DMS153 (cell line): Measurements from ENCODE around the gene FAAH.
A peak's percentile ranks its signal among the peaks of the same experiment; 100 is the strongest.

ENCODE experiments used
- DNase-seq: peaks from one replicate; lab custom pipeline; 2025; lab: John Stamatoyannopoulos, UW

The FAAH gene

DNA sequence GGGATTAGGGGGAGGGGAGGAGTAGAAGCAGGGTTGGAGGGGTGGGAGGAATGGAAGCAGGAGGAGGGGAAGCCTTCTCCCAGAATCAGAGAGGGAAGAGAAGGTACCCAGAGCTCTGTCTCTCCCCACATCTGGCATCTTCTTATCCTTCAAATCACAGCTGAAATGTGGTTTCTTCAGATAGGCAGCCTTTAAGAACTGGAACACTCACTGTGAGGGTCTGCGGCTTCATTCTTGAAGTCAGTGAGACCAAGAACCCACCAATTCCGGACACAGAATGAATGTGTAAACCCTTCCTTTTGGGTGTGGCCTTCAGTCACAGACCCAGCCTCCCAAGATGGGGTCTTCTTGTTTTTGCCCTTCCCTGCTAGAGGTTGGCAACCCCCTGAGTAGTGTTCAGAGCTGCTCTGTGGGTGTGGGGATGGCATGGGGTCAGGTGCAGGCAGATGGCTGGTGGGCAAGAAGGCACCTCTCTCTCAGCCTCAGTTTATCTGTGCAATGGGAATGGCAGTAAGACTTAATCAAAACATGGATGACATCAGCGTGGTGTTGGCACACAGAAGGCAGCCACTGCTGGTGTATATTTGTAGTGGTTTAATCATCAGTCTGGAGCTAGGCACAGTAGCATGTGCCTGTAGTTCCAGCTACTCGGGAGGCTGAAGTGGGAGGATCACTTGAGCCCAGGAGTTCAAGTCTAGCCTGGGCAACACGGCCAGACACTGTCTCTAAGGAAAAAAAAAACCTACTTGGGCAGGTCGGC lies 7.2 kb downstream of the FAAH start:
- DNase-seq = no peak

DNA sequence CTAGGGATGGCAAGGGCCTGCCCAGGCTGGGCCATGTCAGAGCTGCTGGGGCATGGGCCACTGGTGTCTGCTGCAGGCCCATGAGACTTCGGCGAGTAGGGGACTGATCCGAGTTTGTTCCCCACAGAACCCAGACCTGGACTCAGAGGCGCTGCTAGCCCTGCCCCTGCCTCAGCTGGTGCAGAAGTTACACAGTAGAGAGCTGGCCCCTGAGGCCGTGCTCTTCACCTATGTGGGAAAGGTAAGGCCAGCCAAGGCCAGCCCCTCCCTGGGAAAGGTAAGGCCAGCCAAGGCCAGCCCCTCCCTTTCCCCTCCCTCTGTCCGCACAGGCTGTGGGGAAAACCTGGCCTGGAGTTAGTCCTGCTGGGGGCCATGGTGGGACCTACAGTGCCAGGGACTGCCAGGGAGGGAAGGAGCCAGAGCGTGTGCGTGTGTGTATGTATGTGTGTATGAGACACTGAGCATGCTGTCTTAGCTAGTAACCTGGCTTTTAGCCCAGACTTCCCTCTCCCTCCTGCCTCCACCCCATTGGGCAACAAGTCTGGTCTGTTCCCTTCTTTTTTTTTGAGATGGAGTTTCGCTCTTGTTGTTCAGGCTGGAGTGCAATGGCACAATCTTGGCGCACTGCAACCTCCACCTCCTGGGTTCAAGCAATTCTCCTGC lies 8.0 kb downstream of the FAAH start:
- DNase-seq = peak; percentile 75

DNA sequence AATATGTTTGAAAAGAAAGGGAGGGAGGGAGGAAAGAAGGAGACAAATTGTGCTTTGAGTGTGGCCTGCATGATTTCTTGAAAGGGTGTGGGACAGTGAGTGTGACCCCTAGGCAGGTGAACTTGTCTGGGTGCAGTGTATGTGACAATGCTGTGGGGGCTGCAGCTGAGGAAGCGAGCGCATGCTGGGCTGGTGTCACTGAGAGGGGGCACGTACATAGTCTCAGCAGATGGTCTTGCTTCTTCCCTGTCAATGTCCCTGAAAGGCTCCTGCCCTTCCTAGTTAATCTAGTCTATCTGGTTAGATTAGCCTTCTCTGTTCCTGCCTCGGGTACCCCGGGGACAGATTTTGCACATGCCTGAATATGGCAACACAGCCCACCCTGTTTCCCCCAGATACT lies 9.8 kb downstream of the FAAH start:
- DNase-seq = no peak

DNA sequence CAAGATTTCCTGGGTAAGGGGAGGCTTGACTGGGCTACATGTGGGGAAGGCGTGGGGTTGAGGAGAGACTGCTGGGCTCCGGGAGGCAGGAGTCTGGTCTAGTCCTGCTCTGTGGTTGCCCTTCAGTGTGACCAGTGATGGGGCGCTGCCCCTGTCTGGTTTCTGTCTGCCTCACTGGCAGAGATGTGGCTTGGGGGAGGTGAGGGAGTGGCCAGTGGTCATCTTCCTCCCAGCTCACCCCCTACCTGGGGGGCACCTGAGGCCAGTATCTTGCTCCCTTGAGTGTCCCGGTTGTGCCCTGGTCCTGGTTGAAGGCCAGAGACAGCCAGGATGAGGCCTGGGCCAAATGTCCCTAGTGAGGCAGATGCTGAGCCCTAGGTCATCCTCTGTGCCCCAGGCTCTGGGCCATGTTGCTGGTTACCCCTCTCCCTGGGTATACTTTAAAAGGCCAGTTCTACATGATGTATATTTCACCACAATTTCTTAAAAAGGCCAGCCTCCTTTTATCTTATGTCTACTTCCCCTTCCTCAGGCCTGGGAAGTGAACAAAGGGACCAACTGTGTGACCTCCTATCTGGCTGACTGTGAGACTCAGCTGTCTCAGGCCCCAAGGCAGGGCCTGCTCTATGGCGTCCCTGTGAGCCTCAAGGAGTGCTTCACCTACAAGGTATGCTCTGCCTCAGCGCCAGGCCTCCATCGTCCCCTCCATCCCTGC lies 10.5 kb downstream of the FAAH start:
- DNase-seq = no peak

DNA sequence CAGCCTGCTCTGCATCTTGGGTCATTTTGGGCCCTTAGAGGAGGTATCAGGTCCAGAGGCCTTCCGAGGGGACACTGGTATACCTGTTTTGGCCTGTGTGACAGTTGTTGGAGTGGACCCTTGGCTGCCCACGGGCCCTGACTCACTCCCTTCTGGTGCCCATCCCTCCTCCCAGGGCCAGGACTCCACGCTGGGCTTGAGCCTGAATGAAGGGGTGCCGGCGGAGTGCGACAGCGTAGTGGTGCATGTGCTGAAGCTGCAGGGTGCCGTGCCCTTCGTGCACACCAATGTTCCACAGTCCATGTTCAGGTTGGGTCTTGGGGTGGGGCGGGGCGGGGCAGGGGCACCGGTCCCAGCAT lies 11.1 kb downstream of the FAAH start:
- DNase-seq = no peak

DNA sequence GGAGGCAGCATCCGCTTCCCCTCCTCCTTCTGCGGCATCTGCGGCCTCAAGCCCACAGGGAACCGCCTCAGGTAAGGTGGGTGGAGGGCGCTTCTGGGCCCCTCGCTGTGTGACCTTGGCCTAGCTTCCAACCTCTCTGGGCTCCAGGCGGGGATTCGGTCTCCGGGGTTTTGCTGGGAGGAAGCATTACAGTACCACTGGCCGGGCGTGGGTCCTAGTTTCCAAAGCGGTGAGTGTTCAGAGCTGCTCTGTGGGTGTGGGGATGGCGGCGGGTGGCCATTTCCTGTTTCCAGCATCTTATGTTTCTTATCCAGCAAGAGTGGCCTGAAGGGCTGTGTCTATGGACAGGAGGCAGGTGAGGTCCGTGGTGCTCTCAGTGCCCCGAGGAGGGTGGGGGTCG lies 11.6 kb downstream of the FAAH start:
- DNase-seq = no peak

DNA sequence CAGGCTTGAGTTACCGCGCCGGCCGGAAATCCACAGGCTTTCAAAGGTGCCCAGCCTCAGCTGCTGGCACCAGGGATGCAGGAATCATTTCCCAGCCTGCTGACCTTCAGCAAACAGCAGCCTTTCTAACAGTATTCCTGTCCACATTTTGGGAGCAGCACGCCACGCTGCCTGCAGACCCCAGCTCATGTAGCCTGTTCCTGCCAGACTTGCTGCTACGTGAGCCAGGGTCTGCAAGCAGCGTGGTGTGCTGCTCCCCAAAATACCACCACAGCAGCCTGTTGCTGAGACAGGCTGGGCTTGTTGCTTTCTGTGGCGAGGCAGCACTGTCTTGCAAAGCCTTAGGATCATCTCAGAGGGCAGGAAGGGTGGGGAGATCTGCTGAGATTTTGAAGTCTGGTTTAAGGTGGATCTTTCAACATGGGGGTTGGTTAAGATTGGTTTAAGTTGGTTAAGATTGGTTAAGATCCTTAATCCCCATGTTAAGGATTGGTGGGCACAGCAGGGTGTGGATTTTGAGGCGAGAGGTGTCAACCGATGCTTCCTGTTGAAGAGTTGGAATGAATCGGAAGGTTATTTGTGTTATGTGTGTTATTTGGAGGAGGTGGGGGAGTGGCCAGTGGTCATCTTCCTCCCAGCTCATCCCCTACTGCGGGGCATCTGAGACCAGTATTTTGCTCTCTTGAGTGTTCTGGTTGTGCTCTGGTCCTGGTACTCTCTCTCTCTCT lies 12.9 kb downstream of the FAAH start:
- DNase-seq = no peak

DNA sequence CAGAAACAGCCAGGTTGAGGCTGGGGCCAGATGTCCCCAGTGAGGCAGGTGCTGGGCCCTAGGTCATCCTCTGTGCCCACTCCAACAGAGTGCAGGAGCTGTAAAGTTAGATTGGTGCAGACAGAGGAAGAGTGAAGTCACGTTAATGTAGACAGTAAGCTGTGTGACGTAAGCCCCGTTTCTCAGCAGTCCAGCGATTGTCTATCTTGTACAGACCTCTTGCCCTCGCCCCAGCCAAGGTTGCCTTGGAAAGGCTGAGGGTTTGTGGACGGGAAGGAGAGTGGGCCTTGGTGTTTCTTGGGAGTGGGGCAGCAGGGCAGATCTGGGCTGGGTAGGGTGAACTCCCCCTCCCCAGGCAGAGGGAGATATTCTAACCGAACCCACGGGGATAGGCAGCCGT lies 13.5 kb downstream of the FAAH start:
- DNase-seq = no peak

DNA sequence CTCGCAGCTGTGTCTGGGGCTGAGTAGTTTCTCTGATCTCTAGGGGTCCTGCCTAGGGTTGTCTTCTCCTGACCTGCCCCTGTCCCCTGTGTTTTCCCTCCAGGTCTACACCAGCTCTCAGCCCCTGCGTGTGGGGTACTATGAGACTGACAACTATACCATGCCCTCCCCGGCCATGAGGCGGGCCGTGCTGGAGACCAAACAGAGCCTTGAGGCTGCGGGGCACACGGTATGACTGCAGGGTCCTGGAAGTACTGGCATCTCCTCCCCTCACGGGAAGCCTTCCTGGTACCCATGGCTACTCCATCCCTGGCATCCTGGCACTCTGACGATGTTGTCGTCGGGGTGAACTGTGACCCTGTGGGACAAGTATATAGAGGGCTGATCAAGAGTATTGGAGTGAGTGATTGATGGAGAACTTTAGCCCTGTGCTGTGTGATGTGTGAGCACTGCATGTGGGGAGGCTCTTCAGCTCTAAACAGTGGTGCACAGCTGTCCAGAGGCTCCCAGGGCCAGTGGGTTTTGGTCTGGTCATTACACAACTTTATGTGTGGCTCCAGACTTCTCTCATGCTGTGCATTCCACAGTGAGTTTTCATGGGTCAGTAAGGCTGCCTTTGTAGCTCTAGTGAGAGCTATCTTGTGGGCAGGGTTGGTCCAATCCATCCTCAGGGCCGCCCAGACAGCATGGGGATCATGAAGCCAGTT lies 14.4 kb downstream of the FAAH start:
- no peak for DNase-seq

DNA sequence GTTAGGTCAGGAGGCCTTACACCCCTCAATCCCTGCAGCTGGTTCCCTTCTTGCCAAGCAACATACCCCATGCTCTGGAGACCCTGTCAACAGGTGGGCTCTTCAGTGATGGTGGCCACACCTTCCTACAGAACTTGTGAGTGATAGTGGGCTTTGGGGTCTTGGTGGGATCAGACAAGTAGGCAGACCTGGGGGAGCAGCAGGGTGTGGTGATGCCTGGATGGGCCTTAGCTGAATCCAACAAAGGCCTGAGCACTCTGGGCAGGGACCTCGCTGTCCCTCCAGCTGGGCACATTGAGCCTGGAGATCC lies 14.9 kb downstream of the FAAH start:
- no peak for DNase-seq

DNA sequence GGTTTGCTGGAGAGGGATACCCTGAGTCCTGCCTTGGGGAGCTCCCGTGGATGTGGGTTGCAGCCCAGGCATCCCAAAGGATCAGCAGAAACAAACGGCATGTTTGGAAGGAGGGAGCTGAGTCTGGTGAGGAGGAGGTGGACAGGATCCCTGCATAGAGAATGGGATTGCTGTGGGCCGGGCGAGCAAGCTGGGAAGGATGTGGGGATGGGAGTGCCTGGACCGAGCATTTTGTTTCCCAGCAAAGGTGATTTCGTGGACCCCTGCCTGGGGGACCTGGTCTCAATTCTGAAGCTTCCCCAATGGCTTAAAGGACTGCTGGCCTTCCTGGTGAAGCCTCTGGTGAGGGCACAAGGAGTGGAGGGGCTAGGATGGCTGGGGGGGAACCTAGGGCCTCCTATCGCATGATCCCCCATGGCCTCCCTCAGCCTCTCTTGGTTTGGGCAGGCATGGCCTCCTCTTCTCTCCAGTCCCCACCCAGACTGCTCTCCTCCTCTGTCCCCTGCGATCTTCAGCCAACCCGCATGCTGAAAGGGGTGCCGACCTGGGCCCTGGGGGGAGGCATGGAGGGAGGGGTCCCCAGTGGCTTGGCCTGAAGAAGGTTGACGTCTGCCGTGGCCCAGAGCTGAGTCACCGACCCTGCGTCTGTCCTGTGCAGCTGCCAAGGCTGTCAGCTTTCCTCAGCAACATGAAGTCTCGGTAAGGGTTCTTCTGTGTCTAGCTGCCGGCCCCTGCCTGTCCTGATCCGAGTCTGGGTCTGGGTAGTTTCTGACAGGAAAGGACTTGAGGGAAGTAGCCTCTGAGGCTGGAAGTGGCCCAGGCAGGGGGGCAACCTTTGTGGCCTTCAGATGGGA lies 16.3 kb downstream of the FAAH start:
- DNase-seq = no peak

DNA sequence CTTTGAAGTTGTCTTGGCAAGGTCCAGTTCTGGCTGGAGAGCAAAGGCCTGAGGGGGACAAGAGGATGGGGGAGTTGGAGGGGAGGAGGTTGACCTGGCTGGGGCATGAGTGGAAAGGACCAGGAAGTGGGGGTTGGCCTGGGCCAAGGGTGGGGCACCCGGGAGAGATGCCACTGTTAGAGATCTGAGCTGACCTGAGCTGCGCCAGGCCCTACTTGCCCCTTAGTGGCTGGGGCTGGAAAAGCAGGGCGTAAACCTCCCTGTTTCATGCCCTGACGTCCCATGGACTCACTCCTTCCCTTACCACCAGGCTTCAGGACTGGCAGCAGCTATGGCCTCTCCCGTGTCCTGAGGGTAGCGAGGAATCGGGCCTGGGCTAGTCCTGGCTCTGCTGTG lies 16.9 kb downstream of the FAAH start:
- no peak for DNase-seq

DNA sequence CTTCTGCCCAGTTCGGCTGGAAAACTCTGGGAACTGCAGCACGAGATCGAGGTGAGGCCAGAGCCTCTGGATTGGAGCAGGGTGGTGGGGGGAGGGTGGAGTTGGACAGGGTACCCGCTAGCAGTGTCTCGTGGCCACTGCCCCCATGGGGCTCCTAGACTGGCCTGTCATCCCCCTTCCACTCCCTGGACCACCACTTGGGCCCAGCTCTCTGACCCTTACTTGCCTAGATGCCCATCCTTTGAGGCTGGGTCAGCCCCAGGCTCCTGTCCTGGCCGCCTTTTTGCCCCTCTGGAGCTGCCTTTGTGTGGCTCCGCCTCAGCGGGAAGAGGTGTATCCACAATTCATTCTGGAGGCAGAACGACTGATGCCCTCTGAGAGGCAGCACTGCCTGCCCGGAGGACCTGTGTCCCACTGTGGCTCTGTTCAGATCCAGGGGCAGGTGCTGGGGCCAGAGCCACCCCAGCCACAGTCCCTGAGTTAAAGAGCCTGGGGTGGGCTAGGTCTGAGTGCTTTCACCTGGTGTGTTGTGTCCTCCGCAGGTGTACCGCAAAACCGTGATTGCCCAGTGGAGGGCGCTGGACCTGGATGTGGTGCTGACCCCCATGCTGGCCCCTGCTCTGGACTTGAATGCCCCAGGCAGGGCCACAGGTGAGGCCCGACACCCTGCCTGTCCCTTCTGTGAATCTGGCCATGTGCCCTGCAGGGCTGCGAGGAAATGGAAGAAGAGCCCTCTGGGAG lies 17.7 kb downstream of the FAAH start:
- no peak for DNase-seq

DNA sequence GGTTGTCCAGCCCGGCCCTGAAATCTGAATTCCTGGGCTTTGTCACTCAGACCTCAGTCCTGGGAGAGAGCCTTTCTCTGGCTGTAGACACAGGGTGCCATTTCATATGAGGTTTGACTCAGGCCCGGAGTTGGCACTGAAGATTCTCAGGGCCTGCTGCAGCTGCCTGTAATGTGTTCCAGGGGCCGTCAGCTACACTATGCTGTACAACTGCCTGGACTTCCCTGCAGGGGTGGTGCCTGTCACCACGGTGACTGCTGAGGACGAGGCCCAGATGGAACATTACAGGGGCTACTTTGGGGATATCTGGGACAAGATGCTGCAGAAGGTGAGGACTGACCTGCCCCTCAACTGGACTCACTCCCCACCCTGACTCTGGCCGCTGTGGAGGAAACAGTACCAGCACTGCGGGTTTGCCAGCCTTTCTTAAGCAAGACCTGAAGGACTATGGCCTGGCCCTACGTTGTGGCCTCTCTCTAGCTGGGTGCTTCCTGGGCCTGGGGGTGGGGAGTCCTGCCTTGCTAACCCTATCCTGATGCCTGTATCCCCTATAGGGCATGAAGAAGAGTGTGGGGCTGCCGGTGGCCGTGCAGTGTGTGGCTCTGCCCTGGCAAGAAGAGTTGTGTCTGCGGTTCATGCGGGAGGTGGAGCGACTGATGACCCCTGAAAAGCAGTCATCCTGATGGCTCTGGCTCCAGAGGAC lies 18.9 kb downstream of the FAAH start:
- no peak for DNase-seq

DNA sequence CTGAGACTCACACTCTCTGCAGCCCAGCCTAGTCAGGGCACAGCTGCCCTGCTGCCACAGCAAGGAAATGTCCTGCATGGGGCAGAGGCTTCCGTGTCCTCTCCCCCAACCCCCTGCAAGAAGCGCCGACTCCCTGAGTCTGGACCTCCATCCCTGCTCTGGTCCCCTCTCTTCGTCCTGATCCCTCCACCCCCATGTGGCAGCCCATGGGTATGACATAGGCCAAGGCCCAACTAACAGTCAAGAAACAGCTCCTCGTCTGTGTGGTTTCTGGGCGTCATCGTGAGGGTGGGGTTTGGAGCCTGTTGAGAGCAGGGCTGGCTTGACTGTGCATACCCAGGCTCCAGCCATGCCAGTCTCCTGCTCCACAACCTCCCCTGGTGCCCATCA lies 19.5 kb downstream of the FAAH start:
- no peak for DNase-seq

DNA sequence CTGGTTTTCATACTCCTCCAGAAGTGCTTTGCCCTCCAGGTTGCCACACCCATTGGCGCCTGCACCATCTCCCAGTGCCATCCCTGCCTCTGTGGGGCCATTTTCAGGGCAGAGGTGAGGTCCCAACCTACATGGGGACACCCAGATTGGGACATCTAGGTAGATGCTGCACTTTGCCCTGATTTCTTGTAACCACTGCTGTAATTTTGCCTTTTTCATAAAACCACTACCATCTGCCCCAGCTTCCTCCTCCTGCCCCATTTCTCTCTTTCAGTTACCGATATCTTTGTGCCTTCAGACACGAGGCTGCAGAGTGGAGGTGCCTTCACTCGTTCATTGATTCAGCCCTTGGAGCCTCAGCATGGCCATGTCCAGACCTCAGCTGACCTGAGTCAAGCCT lies 21.4 kb downstream of the FAAH start:
- DNase-seq = no peak

DNA sequence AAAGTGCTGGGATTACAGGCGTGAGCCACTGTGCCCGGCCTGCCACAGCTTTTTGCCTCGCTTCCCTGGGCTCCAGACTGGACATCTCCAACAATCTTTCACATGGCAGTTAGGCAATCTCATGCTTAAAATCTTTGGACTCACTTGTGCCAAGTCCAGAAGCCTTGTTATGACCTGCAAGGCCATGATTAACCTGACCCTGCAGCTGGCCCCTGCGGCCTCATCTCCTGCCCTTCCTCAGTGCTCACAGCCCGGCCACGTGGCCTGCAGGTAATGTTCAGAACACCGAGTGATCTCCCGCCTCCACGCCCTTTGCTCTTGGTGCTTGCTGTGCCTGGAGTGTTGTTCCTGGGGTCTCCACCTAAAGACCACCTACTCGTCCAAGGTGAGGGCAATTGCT lies 24.9 kb downstream of the FAAH start:
- DNase-seq = no peak

DNA sequence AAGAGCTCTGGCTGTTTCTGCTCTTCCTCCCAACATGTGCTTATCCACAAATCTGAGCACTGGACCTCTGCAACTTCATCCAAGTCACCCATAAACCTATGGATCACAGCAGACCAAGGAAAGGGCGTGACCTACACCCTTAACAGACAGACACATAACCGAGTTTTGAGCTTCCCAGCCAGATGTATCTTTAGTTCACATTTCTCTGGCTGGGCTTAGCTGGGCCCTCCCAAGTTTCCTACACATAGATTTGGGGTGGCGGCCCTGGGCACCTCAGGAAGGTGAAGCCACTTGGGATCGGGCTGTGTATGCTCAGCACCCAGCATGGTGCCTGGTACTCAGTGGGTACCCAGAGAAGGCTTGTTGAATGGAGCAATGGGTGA lies 26.4 kb downstream of the FAAH start:
- no peak for DNase-seq

DNA sequence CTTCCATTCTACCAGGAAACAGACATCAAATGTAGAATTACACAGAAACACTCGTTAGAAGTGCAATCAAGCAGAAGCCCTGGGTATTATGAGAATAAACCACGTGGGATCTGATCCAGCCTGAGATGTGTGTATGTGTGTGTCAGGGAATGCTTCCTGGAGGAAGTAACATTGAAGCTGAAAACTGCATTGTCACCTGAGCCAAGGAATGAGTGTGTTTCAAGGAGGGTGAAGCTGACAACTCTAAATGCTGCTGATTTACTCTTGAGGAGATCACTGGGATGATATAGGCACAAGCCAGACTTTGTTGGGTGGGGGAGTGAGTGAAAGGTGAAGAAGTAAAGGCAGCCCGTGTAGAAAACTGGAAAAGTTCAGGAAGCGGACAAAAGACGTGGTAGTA lies 27.6 kb downstream of the FAAH start:
- no peak for DNase-seq

DNA sequence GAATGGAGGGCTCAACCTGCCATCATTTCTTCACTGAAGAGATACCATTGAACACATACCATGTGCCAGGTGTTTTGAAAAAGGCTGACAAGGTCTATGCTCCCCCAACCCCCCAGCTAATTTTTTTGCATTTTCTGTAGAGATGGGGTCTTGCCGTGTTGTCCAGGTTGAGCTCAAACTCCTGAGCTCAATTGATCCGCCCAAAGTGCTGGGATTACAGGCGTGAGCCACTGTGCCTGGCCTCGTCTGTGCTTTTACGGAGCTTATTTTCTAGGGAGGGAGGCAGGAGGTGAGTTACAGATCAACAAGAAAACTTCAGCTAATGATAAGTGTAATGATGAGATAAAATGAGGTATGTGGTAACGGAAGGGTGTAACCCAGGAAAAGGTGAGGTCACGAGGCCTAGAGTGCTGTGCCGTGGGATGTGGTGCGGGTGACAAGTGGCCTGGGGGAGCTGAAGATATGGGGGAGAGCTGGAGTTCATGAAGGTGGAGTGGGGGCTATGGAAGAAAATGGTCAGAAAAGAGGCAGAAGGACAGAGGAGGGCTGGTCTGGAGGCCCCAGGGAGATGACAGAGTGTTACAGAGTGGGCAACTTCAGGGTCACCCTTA lies 28.2 kb downstream of the FAAH start:
- DNase-seq = no peak
